ENCODE measurements around the gene PRICKLE3. TPM values are rescaled to one million over a fixed set of nuclear protein-coding genes. Genes with fewer than 3 reads are reported as not detected.

The PRICKLE3 gene
- total RNA-seq, 4 donors from 2014 or later: 8.1 to 22.4 (median 9.6) TPM

DNA sequence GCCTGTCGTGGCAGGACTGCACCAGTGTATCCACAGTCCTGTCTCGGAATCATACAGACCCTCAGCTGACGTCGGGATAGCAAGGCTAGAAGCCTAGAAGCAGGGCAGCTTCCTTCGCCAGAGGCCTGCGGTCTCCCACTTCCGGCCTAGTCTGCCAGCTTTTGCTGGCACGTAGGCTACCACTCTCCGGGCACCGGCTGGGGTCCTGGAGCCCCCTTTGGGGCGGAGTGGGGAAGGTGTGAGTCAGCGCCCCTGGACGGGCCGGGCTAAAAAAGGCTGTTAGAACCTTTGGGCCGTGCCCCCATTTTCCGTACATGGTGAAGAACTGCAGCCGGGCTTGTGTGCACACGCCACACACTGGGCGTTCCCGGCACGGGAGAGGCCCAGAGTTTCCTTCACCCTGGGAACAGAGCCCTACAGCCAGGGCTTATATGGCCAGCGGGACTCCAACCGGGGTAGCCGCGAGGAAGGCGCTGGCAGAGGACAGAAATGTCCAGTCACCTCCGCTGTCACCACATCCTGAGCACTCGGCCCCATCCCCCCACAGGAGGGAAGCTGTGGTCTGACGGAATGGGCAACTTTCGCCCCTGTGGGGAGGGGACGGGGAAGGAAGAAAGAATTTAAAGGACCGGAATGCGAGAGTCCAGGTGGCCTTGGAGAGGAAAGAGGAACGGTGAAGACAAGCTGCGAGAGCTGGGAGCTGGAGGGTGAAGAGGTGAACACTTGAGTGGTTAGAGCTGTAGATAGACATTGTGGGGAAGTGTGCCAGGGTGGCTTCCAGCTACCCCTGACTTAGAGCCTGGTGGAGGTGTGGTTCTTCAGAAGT lies 19.0 kb downstream of the PRICKLE3 start:
- Histone ChIP-seq H3K27ac (peak overlapping the region; percentile 85 to 90 (median 86)), H3K9me3 (no peaks in the 10 kb centered on the region), H3K4me3 (replicated peaks in 1 of 3) (peak overlapping the region in 1 of 3 donors; percentile 10), H3K27me3 (no peaks in the 10 kb centered on the region), H3K36me3 (no peaks in the 10 kb centered on the region), H3K4me1 (peaks cover 7 to 12% of the 10 kb centered on the region in 2 donors)
- intact Hi-C loops (cut with DNase I): no loop called here
- no peak for TF ChIP-seq CTCF (IDR thresholded peaks at IDR 0.05)
- peak in 1 of 2 donors; percentile 19 for TF ChIP-seq POLR2A (IDR thresholded peaks at IDR 0.05)
- DNase-seq: peak; percentile 59 to 73
- 5 to 6% methylated on average over 8 to 22 of the region's 35 CpGs for WGBS, 2 donors

GRCh38 chrX:49165901-49166881 lies 20.0 kb downstream of the PRICKLE3 start:
- 24 to 25% methylated on average over 9 to 20 of the region's 61 CpGs for WGBS, 2 donors

DNA sequence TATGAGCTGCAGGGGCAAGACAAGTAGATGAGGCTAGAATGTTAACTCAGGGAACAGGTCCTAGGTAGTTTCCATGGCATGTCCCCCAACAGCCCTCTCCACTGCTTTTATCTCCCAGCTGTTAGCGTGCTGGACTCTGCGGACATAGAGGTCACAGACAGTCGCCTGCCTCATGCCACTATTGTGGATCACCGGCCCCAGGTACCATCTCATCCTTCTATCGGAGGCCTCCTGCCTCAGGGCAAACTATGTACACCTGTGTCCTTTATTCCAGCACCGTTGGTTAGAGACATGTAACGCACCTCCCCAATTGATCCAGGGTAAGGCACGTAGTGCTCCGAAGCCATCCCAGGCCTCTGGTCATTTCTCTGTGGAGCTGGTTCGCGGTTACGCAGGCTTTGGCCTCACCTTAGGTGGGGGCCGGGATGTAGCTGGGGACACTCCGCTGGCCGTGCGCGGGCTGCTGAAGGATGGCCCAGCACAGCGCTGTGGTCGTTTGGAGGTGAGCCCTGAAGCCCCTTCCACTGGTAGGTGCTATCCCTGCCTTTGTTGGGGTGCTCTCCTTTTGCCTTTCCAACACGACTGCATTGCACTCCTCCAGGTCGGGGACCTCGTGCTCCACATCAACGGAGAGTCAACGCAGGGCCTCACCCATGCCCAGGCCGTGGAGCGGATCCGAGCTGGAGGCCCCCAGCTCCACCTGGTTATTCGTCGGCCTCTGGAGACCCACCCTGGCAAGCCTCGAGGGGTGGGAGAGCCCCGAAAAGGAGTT lies 21.4 kb downstream of the PRICKLE3 start:
- H3K36me3 ChIP-seq: no peaks in the 10 kb centered on the region
- H3K27me3 ChIP-seq: no peaks in the 10 kb centered on the region
- H3K9me3 ChIP-seq: no peaks in the 10 kb centered on the region
- intact Hi-C loops (cut with DNase I): no loop called here
- no peak for DNase-seq
- TF ChIP-seq POLR2A (IDR thresholded peaks at IDR 0.05) (no peak), CTCF (IDR thresholded peaks at IDR 0.05) (no peak)
- H3K4me3 ChIP-seq (replicated peaks in 1 of 3): no peak overlapping the region
- H3K4me1 ChIP-seq: peaks cover 7 to 12% of the 10 kb centered on the region in 2 donors
- peak overlapping the region in 1 of 3 donors; percentile 95 for H3K27ac ChIP-seq
- 93% methylated on average over 8 to 9 of the region's 31 CpGs for WGBS, 2 donors

More at GRCh38 chrX:49165901-49166881, 20.0 kb downstream of the PRICKLE3 start:
- intact Hi-C loops (cut with DNase I): no loop called here
- no peaks in the 10 kb centered on the region for H3K36me3 ChIP-seq
- peak in 3 of 6 experiments; percentile 15 to 19 (median 16) for TF ChIP-seq CTCF (IDR thresholded peaks at IDR 0.05)
- TF ChIP-seq POLR2A (IDR thresholded peaks at IDR 0.05): no peak
- H3K9me3 ChIP-seq: no peaks in the 10 kb centered on the region
- DNase-seq: peak; percentile 89 to 90
- H3K4me1 ChIP-seq: peaks cover 7 to 12% of the 10 kb centered on the region in 2 donors
- peak overlapping the region in 1 of 3 donors; percentile 10 for H3K4me3 ChIP-seq (replicated peaks in 1 of 3)
- H3K27ac ChIP-seq: peak overlapping the region; percentile 85 to 90 (median 86)
- no peaks in the 10 kb centered on the region for H3K27me3 ChIP-seq

DNA sequence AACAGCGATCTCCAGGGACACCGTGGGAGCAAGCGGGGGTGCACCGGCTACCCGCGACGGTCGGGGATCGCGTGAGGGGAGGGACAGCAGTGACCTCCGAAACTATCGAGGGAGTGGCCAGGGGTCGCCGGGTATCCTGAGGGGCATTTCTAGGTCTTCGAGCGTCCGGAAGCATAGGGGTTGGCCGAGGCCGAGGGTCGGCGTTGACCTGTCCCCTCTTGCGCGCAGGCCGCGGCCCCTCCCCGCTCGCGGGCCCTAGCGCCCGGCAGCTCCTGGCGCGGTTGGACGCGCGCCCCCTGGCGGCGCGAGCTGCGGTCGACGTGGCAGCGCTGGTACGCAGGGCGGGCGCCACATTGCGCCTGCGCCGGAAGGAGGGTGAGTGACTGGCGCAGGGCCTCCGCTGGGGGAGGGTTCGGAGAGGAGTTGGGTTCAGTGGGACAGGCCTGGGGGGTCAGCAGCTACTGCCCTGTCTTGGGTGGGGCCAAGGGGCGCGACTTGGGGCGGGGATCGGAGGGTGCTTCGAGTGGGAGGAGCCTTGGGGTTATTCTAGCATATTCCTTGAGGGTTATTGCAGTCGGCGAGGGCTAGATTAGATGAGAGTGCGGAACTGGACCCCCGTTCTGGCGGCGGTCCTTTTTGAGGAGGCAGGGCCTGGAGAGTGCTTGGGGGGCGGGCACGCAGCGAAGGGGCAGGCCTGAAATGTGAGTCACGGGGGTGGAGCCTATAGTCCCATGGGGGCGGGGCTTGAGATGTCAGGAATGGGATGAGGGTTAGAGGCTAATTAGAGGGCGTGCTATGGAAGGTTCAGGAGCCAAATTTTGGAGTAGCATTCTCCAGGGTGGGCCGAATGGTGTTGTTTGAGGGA lies 22.4 kb downstream of the PRICKLE3 start:
- Histone ChIP-seq H3K4me3 (replicated peaks in 1 of 3) (peak overlapping the region in 1 of 3 donors; percentile 27), H3K27me3 (no peaks in the 10 kb centered on the region), H3K27ac (peak overlapping the region; percentile 91 to 95 (median 93)), H3K9me3 (no peaks in the 10 kb centered on the region), H3K4me1 (peaks cover 7 to 12% of the 10 kb centered on the region in 2 donors), H3K36me3 (no peaks in the 10 kb centered on the region)
- peak in 5 of 6 experiments; percentile 27 to 91 (median 78) for TF ChIP-seq CTCF (IDR thresholded peaks at IDR 0.05)
- peak in 1 of 2 donors; percentile 85 for TF ChIP-seq POLR2A (IDR thresholded peaks at IDR 0.05)
- intact Hi-C loops (cut with DNase I): no loop called here
- 10 to 14% methylated on average over 13 of the region's 69 CpGs for WGBS, 2 donors
- peak; percentile 82 to 84 for DNase-seq

All from thyroid gland (tissue), 4 donors.